BLaER1 (cell line): ENCODE data around the gene CCL17.
A peak's percentile ranks its signal among the peaks of the same experiment; 100 is the strongest.

Experiments
- H3K27ac ChIP-seq: shearing (Covaris generic); formaldehyde crosslinking; 2 replicates; pipeline ENCODE4 v1.8.1; 2022
- H3K27me3 ChIP-seq: shearing (Covaris generic); formaldehyde crosslinking; 2 replicates; pipeline ENCODE4 v1.8.1; 2022
- H3K36me3 ChIP-seq: shearing (Covaris generic); formaldehyde crosslinking; 2 replicates; pipeline ENCODE4 v1.8.1; 2022
- H3K4me1 ChIP-seq: shearing (Covaris generic); formaldehyde crosslinking; 2 replicates; pipeline ENCODE4 v1.8.1; 2022
- H3K4me2 ChIP-seq: shearing (Covaris generic); formaldehyde crosslinking; 2 replicates; pipeline ENCODE4 v1.8.1; 2022
- H3K4me3 ChIP-seq: shearing (Covaris generic); formaldehyde crosslinking; 2 replicates; pipeline ENCODE4 v1.8.1; 2022
- H3K9ac ChIP-seq: shearing (Covaris generic); formaldehyde crosslinking; 2 replicates; pipeline ENCODE4 v1.8.1; 2022
- H3K9me3 ChIP-seq: shearing (Covaris generic); formaldehyde crosslinking; 2 replicates; pipeline ENCODE4 v1.8.1; 2022
- H4K20me1 ChIP-seq: shearing (Covaris generic); formaldehyde crosslinking; 2 replicates; pipeline ENCODE4 v1.8.1; 2022
- Cebpa-rat ChIP-seq: shearing (Covaris generic); IDR thresholded peaks from 2 replicates; pipeline ENCODE4 v1.8.1; 2022

CCL17 gene

DNA sequence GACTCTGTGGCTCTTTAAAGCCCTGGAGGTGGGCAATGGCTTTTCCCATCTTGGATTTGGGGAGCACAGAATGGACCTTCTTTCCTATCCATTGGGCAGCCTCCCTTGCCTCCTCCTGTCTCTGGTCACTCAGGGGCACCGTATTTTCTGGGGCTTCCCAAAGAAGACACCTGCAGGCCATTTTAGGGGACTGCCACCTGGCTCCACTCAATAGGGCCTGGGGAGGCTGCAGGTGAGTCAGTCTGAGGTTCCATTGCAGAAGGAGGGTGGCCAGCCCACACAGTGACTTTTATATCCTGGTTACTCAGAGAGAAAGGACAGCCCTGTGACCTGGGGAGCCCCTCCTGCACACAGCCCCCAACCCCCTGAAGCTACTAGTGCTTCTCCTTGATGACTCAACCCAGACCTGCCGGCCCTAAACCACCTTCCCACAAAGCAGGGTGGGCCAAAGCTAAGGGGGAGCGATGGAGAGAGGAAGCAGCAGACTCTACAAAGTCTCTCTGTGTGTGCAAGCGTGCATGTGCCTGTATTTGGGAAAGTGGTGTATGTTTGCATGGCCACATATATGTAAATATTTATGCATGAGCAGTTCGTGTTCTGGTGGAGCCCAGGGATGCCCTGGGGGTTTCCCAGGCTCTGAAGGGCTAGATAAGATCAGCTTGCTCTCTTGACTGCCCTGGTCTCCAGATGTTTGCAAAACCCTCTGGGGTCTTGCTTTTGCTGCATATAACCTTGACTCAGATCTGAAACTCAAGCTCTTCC is 27.3 kb upstream of the CCL17 start:
- Histone ChIP-seq H3K27me3 (peaks cover 7% of the 10 kb centered on the region), H3K9ac (no peak overlapping the region), H3K4me2 (peak overlapping the region; percentile 61), H4K20me1 (no peaks in the 10 kb centered on the region), H3K36me3 (no peaks in the 10 kb centered on the region), H3K9me3 (no peaks in the 10 kb centered on the region), H3K4me1 (peaks cover 39% of the 10 kb centered on the region), H3K4me3 (no peak overlapping the region), H3K27ac (no peak overlapping the region)
- no peak for TF ChIP-seq Cebpa-rat

DNA sequence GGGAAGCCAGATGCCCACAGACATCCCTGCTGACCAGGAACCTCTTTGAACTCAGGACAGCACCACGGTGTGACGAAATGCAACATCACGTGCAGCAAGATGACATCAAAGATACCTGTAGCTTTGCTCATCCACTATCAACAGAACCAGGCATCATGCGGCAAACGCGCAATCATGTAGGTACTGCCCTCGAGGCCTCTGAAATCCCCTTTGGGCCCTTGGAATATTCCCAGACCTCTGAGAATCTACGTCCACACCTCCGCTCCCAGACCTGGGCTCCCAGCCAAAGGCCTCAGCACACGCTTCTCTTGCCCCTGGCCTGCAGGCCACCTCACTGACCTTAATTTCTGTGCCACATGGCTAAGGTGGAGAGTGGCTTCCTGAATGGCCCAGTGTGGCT is 25.0 kb upstream of the CCL17 start:
- no peak for TF ChIP-seq Cebpa-rat
- H3K27me3 ChIP-seq: peaks cover 15% of the 10 kb centered on the region
- no peaks in the 10 kb centered on the region for H3K36me3 ChIP-seq
- H3K9ac ChIP-seq: no peak overlapping the region
- H3K4me3 ChIP-seq: no peak overlapping the region
- H4K20me1 ChIP-seq: peaks cover 9% of the 10 kb centered on the region; the same call in 1 of the 2 replicates
- H3K4me1 ChIP-seq: peaks cover 53% of the 10 kb centered on the region
- no peak overlapping the region for H3K27ac ChIP-seq
- no peaks in the 10 kb centered on the region for H3K9me3 ChIP-seq
- no peak overlapping the region for H3K4me2 ChIP-seq

- Histone ChIP-seq H3K4me1 (peaks cover 66% of the 10 kb centered on the region), H3K4me3 (no peak overlapping the region), H3K9me3 (no peaks in the 10 kb centered on the region), H3K4me2 (peak overlapping the region; percentile 57; the same call in 1 of the 2 replicates), H3K9ac (no peak overlapping the region), H3K27me3 (peaks cover 15% of the 10 kb centered on the region), H3K36me3 (no peaks in the 10 kb centered on the region), H4K20me1 (peaks cover 11% of the 10 kb centered on the region; the same call in 1 of the 2 replicates), H3K27ac (no peak overlapping the region)
- TF ChIP-seq Cebpa-rat: no peak
Observed at GRCh38 chr16:57380671-57381462, 23.7 kb upstream of the CCL17 start.

DNA sequence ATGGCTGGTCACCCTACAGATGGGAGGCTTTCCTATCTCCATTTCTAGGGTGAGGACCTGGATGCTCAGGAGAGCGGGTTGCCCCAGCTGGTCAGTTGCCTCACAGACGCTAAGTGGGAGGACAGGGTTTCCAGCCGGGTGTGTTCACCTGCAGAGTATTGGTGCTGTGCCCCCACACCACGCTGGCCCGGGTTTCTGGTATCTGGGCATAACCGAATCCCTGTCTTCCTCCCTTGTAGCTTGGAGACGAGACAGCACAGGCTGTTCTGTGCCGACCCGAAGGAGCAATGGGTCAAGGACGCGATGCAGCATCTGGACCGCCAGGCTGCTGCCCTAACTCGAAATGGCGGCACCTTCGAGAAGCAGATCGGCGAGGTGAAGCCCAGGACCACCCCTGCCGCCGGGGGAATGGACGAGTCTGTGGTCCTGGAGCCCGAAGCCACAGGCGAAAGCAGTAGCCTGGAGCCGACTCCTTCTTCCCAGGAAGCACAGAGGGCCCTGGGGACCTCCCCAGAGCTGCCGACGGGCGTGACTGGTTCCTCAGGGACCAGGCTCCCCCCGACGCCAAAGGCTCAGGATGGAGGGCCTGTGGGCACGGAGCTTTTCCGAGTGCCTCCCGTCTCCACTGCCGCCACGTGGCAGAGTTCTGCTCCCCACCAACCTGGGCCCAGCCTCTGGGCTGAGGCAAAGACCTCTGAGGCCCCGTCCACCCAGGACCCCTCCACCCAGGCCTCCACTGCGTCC is 22.6 kb upstream of the CCL17 start:
- H3K27me3 ChIP-seq: peaks cover 15% of the 10 kb centered on the region
- H3K4me2 ChIP-seq: peak overlapping the region; percentile 57

GRCh38 chr16:57382535-57383275 is 21.9 kb upstream of the CCL17 start:
- H3K36me3 ChIP-seq: no peaks in the 10 kb centered on the region
- TF ChIP-seq Cebpa-rat: no peak
- peaks cover 15% of the 10 kb centered on the region for H3K27me3 ChIP-seq
- H4K20me1 ChIP-seq: peaks cover 11% of the 10 kb centered on the region; the same call in 1 of the 2 replicates
- no peak overlapping the region for H3K9ac ChIP-seq
- H3K9me3 ChIP-seq: no peaks in the 10 kb centered on the region
- H3K27ac ChIP-seq: no peak overlapping the region
- H3K4me1 ChIP-seq: peaks cover 77% of the 10 kb centered on the region
- no peak overlapping the region for H3K4me3 ChIP-seq
- peak overlapping the region; percentile 57 for H3K4me2 ChIP-seq

More for the DNA sequence above, 22.6 kb upstream of the CCL17 start:
- Histone ChIP-seq H3K9ac (no peak overlapping the region), H3K9me3 (no peaks in the 10 kb centered on the region), H3K36me3 (no peaks in the 10 kb centered on the region), H3K4me3 (no peak overlapping the region), H3K4me1 (peaks cover 77% of the 10 kb centered on the region), H3K27ac (no peak overlapping the region), H4K20me1 (peaks cover 11% of the 10 kb centered on the region; the same call in 1 of the 2 replicates)
- no peak for TF ChIP-seq Cebpa-rat

DNA sequence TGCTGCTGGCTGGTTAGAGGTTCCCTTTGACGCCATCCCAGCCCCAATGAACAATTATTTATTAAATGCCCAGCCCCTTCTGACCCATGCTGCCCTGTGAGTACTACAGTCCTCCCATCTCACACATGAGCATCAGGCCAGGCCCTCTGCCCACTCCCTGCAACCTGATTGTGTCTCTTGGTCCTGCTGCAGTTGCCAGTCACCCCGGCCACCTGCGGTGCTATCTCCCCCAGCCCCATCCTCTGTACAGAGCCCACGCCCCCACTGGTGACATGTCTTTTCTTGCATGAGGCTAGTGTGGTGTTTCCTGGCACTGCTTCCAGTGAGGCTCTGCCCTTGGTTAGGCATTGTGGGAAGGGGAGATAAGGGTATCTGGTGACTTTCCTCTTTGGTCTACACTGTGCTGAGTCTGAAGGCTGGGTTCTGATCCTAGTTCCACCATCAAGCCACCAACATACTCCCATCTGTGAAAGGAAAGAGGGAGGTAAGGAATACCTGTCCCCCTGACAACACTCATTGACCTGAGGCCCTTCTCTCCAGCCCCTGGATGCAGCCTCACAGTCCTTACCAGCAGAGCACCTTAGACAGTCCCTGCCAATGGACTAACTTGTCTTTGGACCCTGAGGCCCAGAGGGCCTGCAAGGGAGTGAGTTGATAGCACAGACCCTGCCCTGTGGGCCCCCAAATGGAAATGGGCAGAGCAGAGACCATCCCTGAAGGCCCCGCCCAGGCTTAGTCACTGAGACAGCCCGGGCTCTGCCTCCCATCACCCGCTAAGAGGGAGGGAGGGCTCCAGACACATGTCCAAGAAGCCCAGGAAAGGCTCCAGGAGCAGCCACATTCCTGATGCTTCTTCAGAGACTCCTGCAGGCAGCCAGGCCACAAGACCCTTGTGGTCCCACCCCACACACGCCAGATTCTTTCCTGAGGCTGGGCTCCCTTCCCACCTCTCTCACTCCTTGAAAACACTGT is 21.0 kb upstream of the CCL17 start:
- no peak overlapping the region for H3K9ac ChIP-seq
- H3K4me3 ChIP-seq: no peak overlapping the region
- H3K9me3 ChIP-seq: no peaks in the 10 kb centered on the region
- H4K20me1 ChIP-seq: peaks cover 11% of the 10 kb centered on the region; the same call in 1 of the 2 replicates
- H3K36me3 ChIP-seq: no peaks in the 10 kb centered on the region
- peaks cover 68% of the 10 kb centered on the region for H3K4me1 ChIP-seq
- H3K27me3 ChIP-seq: peaks cover 15% of the 10 kb centered on the region
- H3K27ac ChIP-seq: no peak overlapping the region
- H3K4me2 ChIP-seq: peak overlapping the region; percentile 71
- no peak for TF ChIP-seq Cebpa-rat

DNA sequence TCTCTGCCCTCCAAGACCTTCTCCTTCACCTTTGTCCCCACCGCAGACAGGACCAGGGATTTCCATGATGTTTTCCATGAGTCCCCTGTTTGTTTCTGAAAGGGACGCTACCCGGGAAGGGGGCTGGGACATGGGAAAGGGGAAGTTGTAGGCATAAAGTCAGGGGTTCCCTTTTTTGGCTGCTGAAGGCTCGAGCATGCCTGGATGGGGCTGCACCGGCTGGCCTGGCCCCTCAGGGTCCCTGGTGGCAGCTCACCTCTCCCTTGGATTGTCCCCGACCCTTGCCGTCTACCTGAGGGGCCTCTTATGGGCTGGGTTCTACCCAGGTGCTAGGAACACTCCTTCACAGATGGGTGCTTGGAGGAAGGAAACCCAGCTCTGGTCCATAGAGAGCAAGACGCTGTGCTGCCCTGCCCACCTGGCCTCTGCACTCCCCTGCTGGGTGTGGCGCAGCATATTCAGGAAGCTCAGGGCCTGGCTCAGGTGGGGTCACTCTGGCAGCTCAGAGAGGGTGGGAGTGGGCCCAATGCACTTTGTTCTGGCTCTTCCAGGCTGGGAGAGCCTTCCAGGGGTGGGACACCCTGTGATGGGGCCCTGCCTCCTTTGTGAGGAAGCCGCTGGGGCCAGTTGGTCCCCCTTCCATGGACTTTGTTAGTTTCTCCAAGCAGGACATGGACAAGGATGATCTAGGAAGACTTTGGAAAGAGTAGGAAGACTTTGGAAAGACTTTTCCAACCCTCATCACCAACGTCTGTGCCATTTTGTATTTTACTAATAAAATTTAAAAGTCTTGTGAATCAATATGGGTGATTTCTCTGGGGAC is 20.1 kb upstream of the CCL17 start:
- H3K27ac ChIP-seq: no peak overlapping the region
- H3K4me2 ChIP-seq: peak overlapping the region; percentile 71
- peaks cover 67% of the 10 kb centered on the region for H3K4me1 ChIP-seq
- no peak overlapping the region for H3K9ac ChIP-seq
- no peak for TF ChIP-seq Cebpa-rat
- H3K9me3 ChIP-seq: no peaks in the 10 kb centered on the region
- H3K36me3 ChIP-seq: no peaks in the 10 kb centered on the region
- H3K27me3 ChIP-seq: peaks cover 15% of the 10 kb centered on the region
- H3K4me3 ChIP-seq: no peak overlapping the region
- peaks cover 11% of the 10 kb centered on the region; the same call in 1 of the 2 replicates for H4K20me1 ChIP-seq
